Stimulated activated CD8-positive, alpha-beta memory T cell treated with anti-CD3 and anti-CD28 coated beads, Interleukin-15, amount 100 ng/mL, for 48 hours (primary cell): ENCODE results near the gene TMEM63B.

Experiments
- DNase-seq, 2 donors: peaks; one replicate each; pipeline ENCODE4 v3.0.0-alpha.2; 2020; ENCODE audit warnings: low read depth in 2 of 2

TMEM63B gene

DNA sequence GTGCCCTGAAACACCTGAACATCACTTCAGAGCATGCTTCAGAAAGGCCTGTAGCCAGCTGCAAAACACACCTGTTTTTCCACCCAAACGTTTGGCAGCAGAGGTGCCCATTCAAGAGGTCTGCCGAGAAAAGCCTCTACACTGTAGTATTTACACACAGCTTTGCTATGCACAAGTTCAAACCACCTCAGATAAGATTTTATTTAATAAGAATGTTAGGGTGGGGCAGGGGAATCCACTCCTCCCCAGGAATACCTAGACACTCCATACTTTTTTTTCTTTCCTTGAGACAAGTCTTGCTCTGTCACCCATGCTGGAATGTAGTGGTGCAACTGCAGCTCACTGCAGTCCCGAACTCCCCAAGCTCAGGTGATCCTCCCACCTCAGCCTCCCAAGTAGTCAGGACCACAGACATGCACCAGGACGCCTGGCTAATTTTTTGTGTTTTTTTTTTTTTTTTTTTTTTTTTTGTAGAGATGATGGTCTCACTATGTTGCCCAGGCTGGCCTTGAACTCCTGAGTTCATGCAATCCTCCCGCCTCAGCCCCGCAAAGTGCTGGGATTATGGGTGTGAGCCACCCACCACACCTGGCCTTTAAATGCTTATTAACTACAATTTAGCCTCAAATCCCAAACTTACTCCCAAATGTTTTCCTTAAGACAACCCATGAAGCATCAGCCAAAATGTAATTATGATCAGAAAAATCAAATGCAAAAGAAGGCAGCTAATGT lies 9.8 kb upstream of the TMEM63B start:
- DNase-seq = no peak

DNA sequence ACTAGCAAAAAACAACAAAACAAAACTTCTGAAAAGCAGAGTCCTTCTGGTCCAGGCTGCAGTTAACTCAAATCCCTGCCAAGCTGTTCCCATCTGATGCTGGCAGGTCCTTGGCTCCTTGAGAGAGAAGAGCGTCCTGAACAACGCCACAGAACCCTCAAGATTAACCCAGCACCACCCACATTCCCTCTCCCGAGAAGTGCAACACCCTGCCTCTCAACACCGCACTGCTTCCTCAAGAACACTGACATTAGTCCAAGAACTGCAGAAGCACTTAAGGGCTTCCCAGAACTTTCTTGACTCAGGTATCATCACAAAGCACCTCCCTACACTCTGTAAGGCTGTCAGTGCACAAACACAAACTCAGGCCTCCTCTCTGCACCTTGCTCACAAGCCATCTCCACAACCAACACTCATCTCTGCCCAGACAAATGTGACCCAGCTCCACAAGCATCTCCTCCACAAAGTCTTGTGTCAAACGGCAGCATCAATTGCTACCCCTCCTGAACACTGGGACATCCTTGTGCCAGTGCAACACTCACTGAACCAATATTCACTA lies 7.6 kb upstream of the TMEM63B start:
- no peak for DNase-seq

GRCh38 chr6:44120692-44121443 lies 6.5 kb upstream of the TMEM63B start:
- no peak for DNase-seq

GRCh38 chr6:44122801-44123200 lies 4.6 kb upstream of the TMEM63B start:
- no peak for DNase-seq

- DNase-seq = no peak
Observed at GRCh38 chr6:44123544-44123943, 3.8 kb upstream of the TMEM63B start.

GRCh38 chr6:44126320-44127149 lies 819 bp upstream of the TMEM63B start:
- DNase-seq = peak; percentile 75 to 84

- no peak for DNase-seq
Observed at GRCh38 chr6:44128020-44128917, 915 bp downstream of the TMEM63B start.

DNA sequence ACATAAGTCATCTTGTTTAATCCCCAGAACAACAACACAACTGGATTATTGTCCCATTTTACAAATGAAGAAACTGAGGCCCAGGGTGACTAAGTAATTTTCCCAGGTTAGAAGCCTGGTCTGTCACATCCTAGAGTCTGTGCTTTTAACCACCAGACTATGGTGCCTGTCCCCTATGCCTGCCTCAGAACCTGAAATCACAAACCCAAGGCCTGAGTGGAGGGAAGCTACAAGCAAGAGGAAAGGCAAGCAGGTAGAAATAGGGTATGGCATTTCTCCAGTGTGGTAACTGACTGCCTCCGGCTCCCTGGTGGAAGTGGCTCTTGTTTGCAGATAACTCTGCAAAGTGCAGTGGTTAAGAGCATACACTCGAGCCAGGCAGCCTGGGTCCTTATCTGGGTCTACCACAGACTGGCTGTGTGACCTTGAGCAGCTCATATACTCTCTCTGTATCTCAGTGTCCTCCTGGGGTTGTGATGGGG lies 2.5 kb downstream of the TMEM63B start:
- no peak for DNase-seq

DNA sequence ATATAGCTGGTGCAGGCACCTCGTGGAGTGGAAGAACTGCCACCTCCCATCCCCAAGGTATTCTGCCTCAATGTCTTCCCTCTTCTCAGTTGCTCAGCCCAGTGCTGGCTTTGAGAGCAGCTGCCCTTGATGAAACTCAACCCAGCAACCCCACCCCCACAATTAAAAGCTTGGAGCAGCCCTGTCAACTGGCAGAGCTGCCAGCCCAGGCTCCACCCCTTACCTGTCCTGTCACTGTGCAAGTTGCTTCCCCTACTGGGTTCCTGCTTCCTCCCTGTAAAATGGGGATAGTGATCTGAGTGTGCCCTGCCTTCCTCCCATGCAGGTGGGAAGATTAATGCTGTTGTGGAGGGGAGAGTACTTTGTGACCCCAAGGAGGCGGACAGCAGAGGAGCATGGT lies 4.5 kb downstream of the TMEM63B start:
- no peak for DNase-seq

DNA sequence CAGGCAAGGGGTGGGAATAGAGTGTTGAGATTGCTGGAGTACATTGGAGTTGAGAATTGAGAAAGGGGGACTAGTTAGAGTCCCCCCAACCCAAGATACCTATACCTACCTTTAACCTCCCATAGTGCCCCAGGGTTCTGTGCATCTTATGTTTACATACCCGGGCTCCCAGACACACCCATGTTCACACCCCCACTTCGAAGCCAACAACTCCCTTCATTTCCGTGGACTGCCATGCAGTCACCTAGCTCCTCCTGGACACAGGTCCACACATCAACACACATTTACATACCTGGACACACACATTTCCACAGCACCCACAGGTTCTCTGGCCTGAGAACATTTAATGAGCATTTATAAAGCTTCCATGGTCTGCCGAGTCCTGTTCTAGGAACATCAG lies 5.1 kb downstream of the TMEM63B start:
- DNase-seq = no peak

DNA sequence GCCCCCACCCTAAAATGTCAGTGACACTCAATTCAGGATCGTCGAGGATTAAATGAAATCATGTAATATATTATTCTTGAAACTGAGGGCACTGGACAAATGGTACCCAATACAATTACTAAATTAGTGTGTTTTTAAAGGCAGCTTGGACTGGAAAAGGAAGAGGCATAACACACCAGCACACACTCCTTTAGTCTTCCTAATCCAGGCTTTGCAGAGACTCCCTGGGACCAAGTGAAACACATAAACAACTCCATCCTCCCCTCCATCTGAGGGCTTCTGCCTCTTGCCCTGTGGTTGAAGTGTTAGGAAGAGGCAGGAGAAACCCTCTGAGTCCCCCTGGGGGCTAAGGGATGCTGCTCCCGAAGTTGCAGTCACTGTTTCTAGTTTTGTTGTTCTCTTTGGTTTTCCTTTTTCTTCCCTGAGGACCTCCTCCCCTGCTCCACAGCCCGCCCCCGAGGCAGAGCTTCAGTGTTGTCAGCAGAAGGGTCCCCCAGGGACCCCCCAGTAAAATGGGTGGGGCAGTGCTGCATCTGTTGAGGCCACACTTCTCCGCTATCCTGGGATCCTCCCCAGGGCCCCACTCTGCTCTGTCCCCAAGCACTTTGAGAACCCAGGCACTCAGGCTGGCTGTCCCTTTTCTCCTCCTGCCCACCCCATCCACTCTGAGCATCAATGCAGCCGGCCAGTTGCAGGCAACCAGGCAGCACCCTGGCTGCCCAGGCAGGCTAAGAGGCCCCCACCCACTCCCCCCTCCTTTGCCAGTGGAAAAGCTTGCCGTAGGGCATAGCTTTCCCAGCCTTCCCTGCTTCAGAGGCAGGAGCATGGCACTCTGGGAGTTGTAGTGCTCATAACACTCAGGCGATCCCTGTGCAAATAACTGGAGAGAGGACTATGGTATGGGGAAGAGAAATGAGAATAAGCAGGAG lies 5.9 kb downstream of the TMEM63B start:
- no peak for DNase-seq

- no peak for DNase-seq
Observed at GRCh38 chr6:44133981-44134711, 6.8 kb downstream of the TMEM63B start.

DNA sequence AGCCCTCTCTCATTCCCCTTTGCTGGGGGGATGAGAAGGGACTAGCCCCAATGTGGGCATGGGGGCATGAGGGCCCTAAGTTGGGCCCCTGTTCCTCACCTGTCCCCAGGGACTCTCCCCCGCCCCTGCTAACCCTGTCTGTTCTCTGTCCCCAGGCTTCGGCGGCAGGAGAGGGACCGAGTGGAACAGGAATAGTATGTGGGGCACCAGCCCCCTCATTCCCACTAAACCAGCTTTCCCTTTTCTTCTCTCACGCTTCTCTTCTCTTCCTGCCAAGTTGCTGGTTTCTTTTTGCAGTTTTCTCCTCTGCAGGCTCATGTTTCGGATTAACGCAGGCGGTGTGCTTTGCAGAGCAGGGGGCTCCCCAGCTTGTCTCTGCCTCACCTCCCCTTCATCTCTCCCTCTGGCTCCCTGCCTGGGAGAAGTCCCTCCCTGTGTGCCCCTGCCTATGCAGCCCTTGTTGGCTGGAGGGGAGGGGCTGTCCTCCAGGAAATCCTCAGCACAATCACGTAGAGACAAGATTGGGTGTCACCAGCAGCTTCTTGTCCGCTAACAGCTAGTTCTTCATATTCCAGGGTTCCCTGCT lies 7.9 kb downstream of the TMEM63B start:
- DNase-seq = no peak

- DNase-seq = no peak
Observed at GRCh38 chr6:44135875-44136274, 8.5 kb downstream of the TMEM63B start.

DNA sequence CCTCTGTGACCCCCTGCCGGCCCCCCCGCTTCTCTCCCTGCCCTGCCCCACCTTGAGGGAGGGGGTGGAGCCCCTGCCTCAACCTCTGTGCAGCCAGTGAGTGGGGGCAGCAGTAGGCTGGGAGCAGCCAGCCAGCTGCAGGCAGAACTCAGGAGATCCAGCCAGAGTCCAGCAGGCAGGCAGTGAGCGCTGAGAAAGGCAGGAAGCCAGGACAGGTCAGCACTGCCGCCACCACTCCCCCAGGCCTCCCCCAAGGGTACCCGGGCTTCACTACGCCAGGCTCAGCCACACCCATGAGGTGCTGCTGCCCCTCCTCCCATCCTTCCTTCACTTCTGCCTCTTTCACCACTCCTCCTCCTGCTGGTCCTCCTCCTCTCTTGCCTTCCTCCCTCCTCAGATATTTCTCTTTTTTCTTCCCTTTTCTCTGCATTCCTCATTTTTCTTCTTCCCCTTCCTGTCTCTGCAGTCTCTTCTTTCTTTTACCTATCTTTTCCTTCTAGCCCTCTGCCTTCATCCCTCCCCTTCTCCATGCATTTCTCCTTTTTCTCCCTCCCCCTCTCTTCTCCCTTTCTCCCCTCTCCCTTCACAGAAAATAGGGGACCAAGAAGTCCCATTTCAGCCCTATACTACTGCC lies 11.5 kb downstream of the TMEM63B start:
- no peak for DNase-seq

DNA sequence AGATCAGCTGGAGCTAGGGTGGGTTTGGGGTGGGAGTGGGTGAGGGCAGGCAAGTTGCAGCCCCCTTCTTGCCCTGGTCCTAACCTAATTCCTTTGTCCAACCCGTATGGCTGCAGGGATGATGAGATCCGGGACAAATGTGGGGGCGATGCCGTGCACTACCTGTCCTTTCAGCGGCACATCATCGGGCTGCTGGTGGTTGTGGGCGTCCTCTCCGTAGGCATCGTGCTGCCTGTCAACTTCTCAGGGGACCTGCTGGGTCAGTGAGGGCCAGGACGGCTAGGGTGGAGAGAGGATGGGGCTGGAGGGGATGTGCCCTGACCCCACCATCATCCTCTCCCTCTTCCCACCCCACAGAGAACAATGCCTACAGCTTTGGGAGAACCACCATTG lies 12.0 kb downstream of the TMEM63B start:
- no peak for DNase-seq

DNA sequence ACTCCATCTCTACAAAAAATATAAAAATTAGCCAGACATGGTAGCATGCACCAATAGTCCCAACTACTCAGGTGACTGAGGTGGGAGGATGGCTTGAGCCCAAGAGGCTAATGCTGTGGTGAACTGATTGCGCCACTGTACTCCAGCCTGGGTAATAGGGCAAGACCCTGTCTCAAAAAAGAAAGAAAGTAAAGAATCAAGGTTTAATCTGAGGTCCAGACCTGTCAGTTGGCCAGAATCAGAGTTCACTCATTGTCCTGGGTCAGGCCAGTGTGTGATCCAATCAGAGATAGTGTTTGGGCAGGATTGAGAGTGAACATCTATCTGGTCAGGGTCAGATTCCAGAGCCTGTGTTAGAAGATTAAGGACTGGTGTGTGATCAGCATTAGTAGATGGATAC lies 15.5 kb downstream of the TMEM63B start:
- DNase-seq = no peak

- no peak for DNase-seq
Observed at GRCh38 chr6:44143731-44144130, 16.4 kb downstream of the TMEM63B start.
